Measurements from ENCODE around the gene SRPX2. TPM values are rescaled to one million over a fixed set of nuclear protein-coding genes. Genes with fewer than 3 reads are reported as not detected.

Gene SRPX2
- total and polyA plus RNA-seq, 4 donors, result 5.6 to 19.1 (median 10.9) TPM

- Histone ChIP-seq H3K36me3 (ENCODE audit: control insufficient read depth in 4 of 4, insufficient read depth in 4 of 4, low read length in 4 of 4) (no peaks in the 10 kb centered on the region), H3K4me3 (no peak overlapping the region), H3K27me3 (ENCODE audit: control insufficient read depth in 3 of 3, insufficient read depth in 3 of 3, low read length in 2 of 3) (peaks cover 3 to 29% (median 12%) of the 10 kb centered on the region in 3 donors), H3K4me1 (ENCODE audit: control insufficient read depth in 5 of 5, insufficient read depth in 5 of 5, low read length in 5 of 5) (no peaks in the 10 kb centered on the region), H3K27ac (ENCODE audit: low read depth in 1 of 2, low read length in 1 of 2) (no peak overlapping the region), H3K9ac (ENCODE audit: insufficient read depth in 1 of 2, low read length in 2 of 2) (no peak overlapping the region), H3K9me3 (ENCODE audit: control insufficient read depth in 4 of 4, insufficient read depth in 3 of 4, low read length in 3 of 4) (no peaks in the 10 kb centered on the region)
- WGBS, 2 donors, result 63 to 73% methylated on average over 3 of the region's 3 CpGs
- TF ChIP-seq CTCF (IDR thresholded peaks at IDR 0.05; ENCODE audit: control extremely low read depth, extremely low read depth), result no peak
- DNase-seq, result no peak
- no peak for ATAC-seq (ENCODE audit: insufficient read depth, low FRiP score)
These were observed 52.8 kb downstream of the SRPX2 start for GRCh38 chrX:100696699-100697351.

- no peak for DNase-seq
- no peaks in the 10 kb centered on the region for H3K36me3 ChIP-seq (ENCODE audit: control insufficient read depth in 4 of 4, insufficient read depth in 4 of 4, low read length in 4 of 4)
- no peak for TF ChIP-seq CTCF (IDR thresholded peaks at IDR 0.05; ENCODE audit: control extremely low read depth, extremely low read depth)
- no peak overlapping the region for H3K27ac ChIP-seq (ENCODE audit: low read depth in 1 of 2, low read length in 1 of 2)
- ATAC-seq (ENCODE audit: insufficient read depth, low FRiP score), result no peak
- H3K27me3 ChIP-seq (ENCODE audit: control insufficient read depth in 3 of 3, insufficient read depth in 3 of 3, low read length in 2 of 3), result peaks cover 3 to 34% (median 10%) of the 10 kb centered on the region in 3 donors
- H3K9me3 ChIP-seq (ENCODE audit: control insufficient read depth in 4 of 4, insufficient read depth in 3 of 4, low read length in 3 of 4), result no peaks in the 10 kb centered on the region
- no peaks in the 10 kb centered on the region for H3K4me1 ChIP-seq (ENCODE audit: control insufficient read depth in 5 of 5, insufficient read depth in 5 of 5, low read length in 5 of 5)
- H3K9ac ChIP-seq (ENCODE audit: insufficient read depth in 1 of 2, low read length in 2 of 2), result no peak overlapping the region
- no peak overlapping the region for H3K4me3 ChIP-seq
These were observed 54.6 kb downstream of the SRPX2 start for GRCh38 chrX:100698551-100698950.

- no peak for ATAC-seq (ENCODE audit: insufficient read depth, low FRiP score)
- Histone ChIP-seq H3K27ac (ENCODE audit: low read depth in 1 of 2, low read length in 1 of 2) (no peak overlapping the region), H3K9ac (ENCODE audit: insufficient read depth in 1 of 2, low read length in 2 of 2) (no peak overlapping the region), H3K4me1 (ENCODE audit: control insufficient read depth in 5 of 5, insufficient read depth in 5 of 5, low read length in 5 of 5) (no peaks in the 10 kb centered on the region), H3K27me3 (ENCODE audit: control insufficient read depth in 3 of 3, insufficient read depth in 3 of 3, low read length in 2 of 3) (peaks cover 0 to 29% (median 12%) of the 10 kb centered on the region in 3 donors), H3K36me3 (ENCODE audit: control insufficient read depth in 4 of 4, insufficient read depth in 4 of 4, low read length in 4 of 4) (no peaks in the 10 kb centered on the region), H3K9me3 (ENCODE audit: control insufficient read depth in 4 of 4, insufficient read depth in 3 of 4, low read length in 3 of 4) (no peaks in the 10 kb centered on the region), H3K4me3 (no peak overlapping the region)
- no peak for TF ChIP-seq CTCF (IDR thresholded peaks at IDR 0.05; ENCODE audit: control extremely low read depth, extremely low read depth)
- WGBS, 2 donors, result 94% methylated on average over 1 of the region's 1 CpG
- DNase-seq, result no peak
These were observed 56.8 kb downstream of the SRPX2 start for GRCh38 chrX:100700809-100701208.
